ENCODE data around the gene DCUN1D4.

- TF ChIP-seq CTCF (IDR thresholded peaks at IDR 0.05; ENCODE audit: low read depth, low read length, missing input control) (no peak), TAF1 (conservative IDR thresholded peaks at IDR 0.05) (no peak), JUND (IDR thresholded peaks at IDR 0.05) (no peak), RXRA (IDR thresholded peaks at IDR 0.05) (no peak), RAD21 (IDR thresholded peaks at IDR 0.05) (no peak), EGR1 (IDR thresholded peaks at IDR 0.05; ENCODE audit: low read depth in 2 of 2) (no peak)
Measured at GRCh38 chr4:51843309-51844152, 578 bp downstream of the DCUN1D4 start.

Data from liver (tissue), 3 donors.